C1 segment of cervical spinal cord (tissue), 14 donors: ENCODE measurements around the gene CD209.
A peak's percentile ranks its signal among the peaks of the same experiment; 100 is the strongest.

Source experiments
- DNase-seq, 14 donors: peaks; one replicate each; lab custom pipeline; 2025; lab: John Stamatoyannopoulos, UW

CD209 gene

GRCh38 chr19:7739211-7739755 is 8.1 kb downstream of the CD209 start:
- DNase-seq, result no peak

- no peak for DNase-seq
Measured at GRCh38 chr19:7738023-7738422, 9.3 kb downstream of the CD209 start.

- DNase-seq, result no peak
Measured at GRCh38 chr19:7737215-7737614, 10.1 kb downstream of the CD209 start.

- DNase-seq, result no peak
Measured at GRCh38 chr19:7736148-7736547, 11.2 kb downstream of the CD209 start.

GRCh38 chr19:7734220-7735203 is 12.8 kb downstream of the CD209 start:
- DNase-seq, result no peak

GRCh38 chr19:7733376-7733775 is 14.0 kb downstream of the CD209 start:
- no peak for DNase-seq

- DNase-seq, result peak in 1 of 14 donors; percentile 24
Measured at GRCh38 chr19:7732045-7732444, 15.3 kb downstream of the CD209 start, which contains the start of gene CLEC4G. Gene CLEC4G, minus strand, starts transcription at chr19:7732110. Its CDS starts 8 bp downstream, at chr19:7732102.

- DNase-seq, result no peak
Measured at GRCh38 chr19:7731615-7732014, 15.7 kb downstream of the CD209 start.

GRCh38 chr19:7731218-7731595 is 16.1 kb downstream of the CD209 start:
- DNase-seq, result no peak

- peak in 1 of 14 donors; percentile 40 for DNase-seq
Measured at GRCh38 chr19:7730286-7731217, 16.8 kb downstream of the CD209 start.

- peak in 1 of 14 donors; percentile 40 for DNase-seq
Measured at GRCh38 chr19:7729831-7730285, 17.5 kb downstream of the CD209 start.

- no peak for DNase-seq
Measured at GRCh38 chr19:7729211-7729610, 18.1 kb downstream of the CD209 start.

- DNase-seq, result no peak
Measured at GRCh38 chr19:7725791-7726190, 21.5 kb downstream of the CD209 start.

GRCh38 chr19:7722231-7722651 is 25.1 kb downstream of the CD209 start:
- DNase-seq, result peak in 1 of 14 donors; percentile 88

GRCh38 chr19:7720351-7720750 is 27.0 kb downstream of the CD209 start:
- DNase-seq, result no peak

GRCh38 chr19:7718668-7719067 is 28.7 kb downstream of the CD209 start:
- DNase-seq, result no peak

GRCh38 chr19:7716762-7717161 is 30.6 kb downstream of the CD209 start:
- DNase-seq, result no peak

GRCh38 chr19:7715671-7716070 is 31.7 kb downstream of the CD209 start:
- DNase-seq, result peak in 1 of 14 donors; percentile 81

- no peak for DNase-seq
Measured at GRCh38 chr19:7710616-7711015, 36.7 kb downstream of the CD209 start.

- DNase-seq, result no peak
Measured at GRCh38 chr19:7709932-7710460, 37.3 kb downstream of the CD209 start.

- DNase-seq, result no peak
Measured at GRCh38 chr19:7706955-7707456, 40.3 kb downstream of the CD209 start.
